Mucosa of descending colon (tissue), 3 donors: ENCODE measurements around the gene DPH2. TPM values are rescaled to one million over a fixed set of nuclear protein-coding genes. Genes with fewer than 3 reads are reported as not detected.

Experiments used
- ATAC-seq: fragments of 200-7000 bp; cut with Tn5 transposase; one replicate; pipeline ENCODE4 v1.9.1; 2020; ENCODE audit warnings: mild to moderate bottlenecking, moderate library complexity
- DNase-seq, 3 donors: peaks; one replicate each; pipeline ENCODE4 v3.0.0-alpha.2; 2020
- H3K36me3 ChIP-seq: fragments of 200-600 bp; one replicate; pipeline ENCODE4 v1.8.0; 2021; ENCODE audit warnings: low read depth, mild to moderate bottlenecking
- H3K4me1 ChIP-seq: fragments of 200-600 bp; one replicate; pipeline ENCODE4 v1.8.0; 2021; ENCODE audit warnings: low read depth, mild to moderate bottlenecking
- H3K4me3 ChIP-seq: fragments of 200-600 bp; one replicate; pipeline ENCODE4 v1.8.0; 2021; ENCODE audit warnings: mild to moderate bottlenecking
- H3K9me3 ChIP-seq: fragments of 200-600 bp; one replicate; pipeline ENCODE4 v1.8.0; 2021; ENCODE audit warnings: mild to moderate bottlenecking
- CTCF ChIP-seq: fragments of 200-600 bp; IDR thresholded peaks from one replicate; pipeline ENCODE4 v1.8.0; 2022; ENCODE audit warnings: antibody characterized with exemption, mild to moderate bottlenecking
- intact Hi-C, 2 donors: fragments of 100-400 bp; cut with DNase I in 1 of 2; cut with micrococcal nuclease in 1 of 2; formaldehyde crosslinking; loops; one replicate each; pipeline versions ENCODE4 v1.11.0 to v1.11.1; 2022; cut with DNase I, micrococcal nuclease
- total RNA-seq, 3 donors: library from RNA; stranded (reverse); fragmentation: NEBNext Ultra II Directional in 2 of 3; extraction: Animal tissue kit (Norgen Biotek cat#: 25700) in 2 of 3; gene quantifications; one replicate each; pipeline versions ENCODE4 v1.2.1 to v1.2.4, GENCODE V29; 2021 to 2023
- donor health status: DM: no; HTN: no; CAD: no; lungs with moderate emphysema.
- donor health status: DM: no; HTN: no; CAD: no.
- donor health status: DM: no; HTN: yes; CAD: no.

The DPH2 gene
- total RNA-seq, 3 donors from 2014 or later: 16.5 to 23.3 (median 17.9) TPM

GRCh38 chr1:43979528-43980254 lies 9.9 kb downstream of the DPH2 start:
- intact Hi-C loops: no loop called here
- TF ChIP-seq CTCF: no peak
- ATAC-seq (peak; percentile 28), DNase-seq (peak; percentile 68 to 83 (median 83))
- Histone ChIP-seq H3K4me3 (peak overlapping the region; percentile 28), H3K9me3 (no peaks in the 10 kb centered on the region), H3K36me3 (no peaks in the 10 kb centered on the region), H3K4me1 (peaks cover 43% of the 10 kb centered on the region)

GRCh38 chr1:43980255-43981134 lies 10.7 kb downstream of the DPH2 start:
- ATAC-seq (peak; percentile 48), DNase-seq (no peak)
- H3K36me3 ChIP-seq: no peaks in the 10 kb centered on the region

GRCh38 chr1:43981135-43981491 lies 11.3 kb downstream of the DPH2 start:
- intact Hi-C loops: no loop called here
- H3K9me3 ChIP-seq: no peaks in the 10 kb centered on the region
- TF ChIP-seq CTCF: no peak
- DNase-seq (peak; percentile 76 to 85 (median 82)), ATAC-seq (peak; percentile 84)
- H3K4me3 ChIP-seq: no peak overlapping the region
- H3K4me1 ChIP-seq: peaks cover 37% of the 10 kb centered on the region
- no peaks in the 10 kb centered on the region for H3K36me3 ChIP-seq

More at GRCh38 chr1:43980255-43981134, 10.7 kb downstream of the DPH2 start:
- H3K9me3 ChIP-seq: no peaks in the 10 kb centered on the region
- H3K4me3 ChIP-seq: no peak overlapping the region
- peaks cover 43% of the 10 kb centered on the region for H3K4me1 ChIP-seq
- TF ChIP-seq CTCF: no peak
- intact Hi-C loops: no loop called here

- intact Hi-C loops: no loop called here
Observed at GRCh38 chr1:43981636-43982035, 11.8 kb downstream of the DPH2 start.

GRCh38 chr1:43982241-43982640 lies 12.4 kb downstream of the DPH2 start:
- TF ChIP-seq CTCF: no peak
- peak in 1 of 3 donors; percentile 54 for DNase-seq
- no peak for ATAC-seq
- intact Hi-C loops: no loop called here
- Histone ChIP-seq H3K4me3 (no peak overlapping the region), H3K9me3 (no peaks in the 10 kb centered on the region), H3K36me3 (no peaks in the 10 kb centered on the region), H3K4me1 (peaks cover 30% of the 10 kb centered on the region)

More at GRCh38 chr1:43981636-43982035, 11.8 kb downstream of the DPH2 start:
- H3K9me3 ChIP-seq: no peaks in the 10 kb centered on the region
- peaks cover 32% of the 10 kb centered on the region for H3K4me1 ChIP-seq
- TF ChIP-seq CTCF: no peak
- H3K4me3 ChIP-seq: no peak overlapping the region
- H3K36me3 ChIP-seq: no peaks in the 10 kb centered on the region
- ATAC-seq: no peak
- peak in 1 of 3 donors; percentile 55 for DNase-seq
